ENCODE measurements around the gene SOX6.

- TF ChIP-seq CTCF (IDR thresholded peaks at IDR 0.05; ENCODE audit: low read length) (no peak), EZH2phosphoT487 (IDR thresholded peaks at IDR 0.05; ENCODE audit: low read length) (no peak), EZH2 (optimal IDR thresholded peaks at IDR 0.05; ENCODE audit: low read depth, low read length) (no peak)
Measured at GRCh38 chr11:16016468-16016829, 339.9 kb downstream of the SOX6 start.

Measured in MM.1S (cell line).